GM12878 (cell line): ENCODE data around the gene CFAP161. TPM values are rescaled to one million over a fixed set of nuclear protein-coding genes. Genes with fewer than 3 reads are reported as not detected.
A peak's percentile ranks its signal among the peaks of the same experiment; 100 is the strongest.

Experiments used
- ATAC-seq: fragments of 200-7000 bp; cut with Tn5 transposase; 3 replicates; pipeline ENCODE4 v1.9.1; 2020; ENCODE audit warnings: mild to moderate bottlenecking, moderate library complexity
- BruUV-seq: library from RNA; stranded (reverse); fragments of 400-500 nt; replicated peaks from 2 replicates; lab custom pipeline; 2021; lab: Mats Ljungman, UMichigan
- CTCF ChIA-PET: fragments of 300-600 bp; sonication (Branson Sonifier 250); formaldehyde crosslinking; extraction: SDS; loops from one replicate; lab custom pipeline; 2021; ENCODE audit warnings: inconsistent platforms; lab: Yijun Ruan, JAX
- POLR2A ChIA-PET: fragments of 350-600 bp; formaldehyde crosslinking; extraction: SDS; loops from one replicate; lab custom pipeline; 2021; ENCODE audit warnings: inconsistent platforms; lab: Charles Lee
- RAD21 ChIA-PET: fragments of 300-600 bp; sonication (Branson Sonifier 250); formaldehyde crosslinking; loops from one replicate; lab custom pipeline; 2023; ENCODE audit warnings: antibody characterized with exemption; ENCODE audit not compliant: unreplicated experiment; lab: Charles Lee
- SMC1A ChIA-PET: fragments of 300-600 bp; sonication (Branson Sonifier 250); formaldehyde crosslinking; loops from one replicate; lab custom pipeline; 2023; ENCODE audit not compliant: unreplicated experiment, uncharacterized antibody; lab: Charles Lee
- DNase-seq: peaks from one replicate; pipeline ENCODE4 v3.0.0-alpha.2; 2011; ENCODE audit warnings: low read depth, low spot score
- FAIRE-seq: peaks from 3 replicates; lab custom pipeline; 2011; peaks lifted over from hg19 to GRCh38; lab: Jason Lieb, UNC
- H2AFZ ChIP-seq: 2 replicates; pipeline ENCODE4 v1.6.0; 2011; ENCODE audit warnings: low read depth, low read length, control low read depth; ENCODE audit not compliant: control insufficient read depth
- H3K27ac ChIP-seq: 2 replicates; pipeline ENCODE4 v1.5.1; 2011; ENCODE audit warnings: control low read depth; ENCODE audit not compliant: control insufficient read depth, insufficient read depth
- H3K27me3 ChIP-seq, 2 experiments: replicated peaks in 1 of 2; 2 replicates each; pipeline versions ENCODE4 v1.6.0 to v1.6.1; 2011; ENCODE audit warnings: low read length in 1 of 2; ENCODE audit not compliant: control insufficient read depth in 2 of 2, insufficient read depth in 2 of 2
- H3K36me3 ChIP-seq, 2 experiments: 2 replicates each; pipeline ENCODE4 v1.5.1; 2011; ENCODE audit warnings: low read length in 1 of 2; ENCODE audit not compliant: control insufficient read depth in 2 of 2, insufficient read depth in 2 of 2
- H3K4me1 ChIP-seq: 2 replicates; pipeline ENCODE4 v1.6.1; 2011; ENCODE audit warnings: mild to moderate bottlenecking, low read length, moderate library complexity, mixed read lengths; ENCODE audit not compliant: control insufficient read depth, insufficient read depth
- H3K4me2 ChIP-seq: 2 replicates; pipeline ENCODE4 v1.6.0; 2011; ENCODE audit warnings: control low read depth; ENCODE audit not compliant: control insufficient read depth, insufficient read depth
- H3K4me3 ChIP-seq: fragments of 200-600 bp; sonication (generic); 2 replicates; pipeline ENCODE4 v1.5.1; 2016
- H3K79me2 ChIP-seq: 2 replicates; pipeline ENCODE4 v1.6.0; 2011; ENCODE audit warnings: low read length; ENCODE audit not compliant: control insufficient read depth, insufficient read depth
- H3K9ac ChIP-seq: 2 replicates; pipeline ENCODE4 v1.8.0; 2011; ENCODE audit warnings: low read length, control low read depth, mixed read lengths; ENCODE audit not compliant: control insufficient read depth, insufficient read depth
- H3K9me3 ChIP-seq: replicated peaks from 3 replicates; pipeline ENCODE4 v1.5.1; 2011; ENCODE audit warnings: mild to moderate bottlenecking, low read length; ENCODE audit not compliant: control insufficient read depth, insufficient read depth
- H4K20me1 ChIP-seq: 2 replicates; pipeline ENCODE4 v1.6.0; 2011; ENCODE audit not compliant: control insufficient read depth, insufficient read depth
- BCLAF1 ChIP-seq: fragments of 450-650 bp; IDR thresholded peaks from 2 replicates; pipeline ENCODE4 v1.6.1; 2017; ENCODE audit warnings: antibody characterized with exemption, mild to moderate bottlenecking, moderate library complexity
- CHD1 ChIP-seq: IDR thresholded peaks from 2 replicates; pipeline ENCODE4 v1.6.1; 2012; ENCODE audit warnings: low read depth, low read length, improper control_type of control experiment
- EGR1 ChIP-seq, 2 experiments: IDR thresholded peaks; 1 replicate in 1 of 2; 2 replicates in 1 of 2; pipeline ENCODE4 v1.6.1; 2011 to 2012; ENCODE audit warnings: low read depth in 2 of 2, low read length in 2 of 2, borderline replicate concordance in 1 of 2, mild to moderate bottlenecking in 1 of 2, moderate library complexity in 1 of 2
- FOXM1 ChIP-seq: IDR thresholded peaks from 2 replicates; pipeline ENCODE4 v1.6.1; 2012; ENCODE audit warnings: low read depth, mild to moderate bottlenecking, inconsistent platforms, low read length, moderate library complexity
- NFYA ChIP-seq: IDR thresholded peaks from 2 replicates; pipeline ENCODE4 v1.6.1; 2011; ENCODE audit warnings: low read depth, mild to moderate bottlenecking, low read length, improper control_type of control experiment, borderline replicate concordance
- NKRF ChIP-seq: fragments of 450-650 bp; conservative IDR thresholded peaks from 2 replicates; pipeline ENCODE4 v1.6.1; 2017; ENCODE audit warnings: mild to moderate bottlenecking, moderate library complexity
- POLR2AphosphoS5 ChIP-seq: IDR thresholded peaks from 2 replicates; pipeline ENCODE4 v1.6.1; 2011; ENCODE audit warnings: mild to moderate bottlenecking, low read length, inconsistent platforms
- WGBS: methylation state at CpG from one replicate; pipeline ENCODE4 v1.1.6; 2016; ENCODE audit warnings: low lambda C conversion rate; ENCODE audit not compliant: insufficient replicate concordance, insufficient coverage; ENCODE audit errors: missing lambda C conversion rate; 5-methylcytosine and 5-hydroxymethylcytosine counted together
- in situ Hi-C: fragments of 300-500 bp; cut with MboI; formaldehyde crosslinking; loops from 9 replicates; pipeline ENCODE4 v1.14.3; 2018; ENCODE audit warnings: mixed read lengths
- intact Hi-C: fragments of 100-400 bp; cut with micrococcal nuclease; formaldehyde crosslinking; loops from one replicate; pipeline ENCODE4 v1.14.2; 2022; ENCODE audit not compliant: unreplicated experiment
- polyA plus RNA-seq, 11 experiments: library from polyadenylated mRNA; depleted of rRNA in 4 of 11; unstranded in 6 of 11; stranded (reverse) in 5 of 11; fragments of >200 nt; fragmentation: Nextera tagmentation in 4 of 11; fragmentation: Illumina TruSeq in 1 of 11; extraction: Ambion mirVana in 4 of 11; extraction: Trizol in 1 of 11; gene quantifications; 1 replicate in 1 of 11; 2 replicates in 10 of 11; pipeline versions ENCODE4 v1.2.1 to v1.2.3, GENCODE V29; 2011 to 2016; ENCODE audit warnings: inconsistent platforms in 2 of 11, missing spikeins in 2 of 11, low read depth in 1 of 11
- total RNA-seq, 4 experiments: library from RNA; depleted of rRNA in 3 of 4; stranded (reverse); fragments of >200 nt in 3 of 4; fragmentation: Illumina TruSeq in 1 of 4; extraction: Trizol in 1 of 4; gene quantifications; 2 replicates each; pipeline versions ENCODE4 v1.2.1 to v1.2.3, GENCODE V29; 2013 to 2021
- TF ChIP-seq, protein P1 (sequence below): fragments of 450-650 bp; formaldehyde crosslinking; IDR thresholded peaks from 2 replicates; pipeline ENCODE4 v1.4.0; 2020; ENCODE audit warnings: mild to moderate bottlenecking, moderate library complexity

CFAP161 gene
- total and polyA plus RNA-seq, 10 of the 15 experiments (the other 5 are each of a cell fraction or from before 2014, with no cell fraction given) = 0.31 TPM; not detected in 9

GRCh38 chr15:81113861-81114291, 20.2 kb upstream of the CFAP161 start:
- TF ChIP-seq NFYA (no peak), FOXM1 (no peak), CHD1 (no peak), EGR1 (IDR thresholded peaks at IDR 0.05; ENCODE audit: borderline replicate concordance in 1 of 2, low read depth in 2 of 2, low read length in 2 of 2) (no peak), POLR2AphosphoS5 (no peak), NKRF (no peak), BCLAF1 (no peak)
- TF ChIP-seq, protein P1, sequence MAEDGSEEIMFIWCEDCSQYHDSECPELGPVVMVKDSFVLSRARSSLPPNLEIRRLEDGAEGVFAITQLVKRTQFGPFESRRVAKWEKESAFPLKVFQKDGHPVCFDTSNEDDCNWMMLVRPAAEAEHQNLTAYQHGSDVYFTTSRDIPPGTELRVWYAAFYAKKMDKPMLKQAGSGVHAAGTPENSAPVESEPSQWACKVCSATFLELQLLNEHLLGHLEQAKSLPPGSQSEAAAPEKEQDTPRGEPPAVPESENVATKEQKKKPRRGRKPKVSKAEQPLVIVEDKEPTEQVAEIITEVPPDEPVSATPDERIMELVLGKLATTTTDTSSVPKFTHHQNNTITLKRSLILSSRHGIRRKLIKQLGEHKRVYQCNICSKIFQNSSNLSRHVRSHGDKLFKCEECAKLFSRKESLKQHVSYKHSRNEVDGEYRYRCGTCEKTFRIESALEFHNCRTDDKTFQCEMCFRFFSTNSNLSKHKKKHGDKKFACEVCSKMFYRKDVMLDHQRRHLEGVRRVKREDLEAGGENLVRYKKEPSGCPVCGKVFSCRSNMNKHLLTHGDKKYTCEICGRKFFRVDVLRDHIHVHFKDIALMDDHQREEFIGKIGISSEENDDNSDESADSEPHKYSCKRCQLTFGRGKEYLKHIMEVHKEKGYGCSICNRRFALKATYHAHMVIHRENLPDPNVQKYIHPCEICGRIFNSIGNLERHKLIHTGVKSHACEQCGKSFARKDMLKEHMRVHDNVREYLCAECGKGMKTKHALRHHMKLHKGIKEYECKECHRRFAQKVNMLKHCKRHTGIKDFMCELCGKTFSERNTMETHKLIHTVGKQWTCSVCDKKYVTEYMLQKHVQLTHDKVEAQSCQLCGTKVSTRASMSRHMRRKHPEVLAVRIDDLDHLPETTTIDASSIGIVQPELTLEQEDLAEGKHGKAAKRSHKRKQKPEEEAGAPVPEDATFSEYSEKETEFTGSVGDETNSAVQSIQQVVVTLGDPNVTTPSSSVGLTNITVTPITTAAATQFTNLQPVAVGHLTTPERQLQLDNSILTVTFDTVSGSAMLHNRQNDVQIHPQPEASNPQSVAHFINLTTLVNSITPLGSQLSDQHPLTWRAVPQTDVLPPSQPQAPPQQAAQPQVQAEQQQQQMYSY = no peak
- Histone ChIP-seq H3K9me3 (no peaks in the 10 kb centered on the region; the same call in 1 of the 3 replicates), H3K27me3 (no peaks in the 10 kb centered on the region), H3K9ac (no peak overlapping the region), H3K4me1 (peaks cover 11% of the 10 kb centered on the region), H3K4me2 (no peak overlapping the region), H3K79me2 (no peaks in the 10 kb centered on the region), H2AFZ (no peak overlapping the region), H3K27ac (no peak overlapping the region), H4K20me1 (peaks cover 3% of the 10 kb centered on the region; the same call in 1 of the 2 replicates), H3K4me3 (no peak overlapping the region), H3K36me3 (no peaks in the 10 kb centered on the region)
- DNase-seq = no peak
- peak; percentile 38 for FAIRE-seq
- SMC1A ChIA-PET = interaction anchor here (0.6 to 4.1 kb wide), 2 partner anchors 17 to 152 kb away, joined by 3 to 27 read pairs; no protein-coding TSS in a partner anchor
- no peak for ATAC-seq
- RAD21 ChIA-PET = interaction anchor here (1.2 kb wide), 1 partner anchor 152 kb away, joined by 9 read pairs; no protein-coding TSS in a partner anchor
- POLR2A ChIA-PET = no interaction called here
- BruUV-seq = no TSS peak
- 30% methylated on average over 3 of the region's 3 CpGs for WGBS
- intact Hi-C loops (no loop called here), in situ Hi-C loops (no loop called here)
- CTCF ChIA-PET = interaction anchor here (1.1 to 19.0 kb wide), 3 partner anchors 12 to 160 kb away, joined by 3 to 438 read pairs (median 4); no protein-coding TSS in a partner anchor
